Liver (tissue), 3 donors: Measurements from ENCODE around the gene LDLR.

ENCODE experiments used
- EGR1 ChIP-seq, 2 donors: IDR thresholded peaks; 2 replicates each; pipeline ENCODE4 v1.6.1; 2016 to 2018; ENCODE audit warnings: antibody characterized with exemption in 2 of 2, low read depth in 2 of 2
- GABPA ChIP-seq, 2 donors: IDR thresholded peaks in 1 of 2; conservative IDR thresholded peaks in 1 of 2; 2 replicates each; pipeline ENCODE4 v1.6.1; 2016; ENCODE audit warnings: antibody characterized with exemption in 2 of 2, mild to moderate bottlenecking in 1 of 2, moderate library complexity in 1 of 2
- MAX ChIP-seq: IDR thresholded peaks from 2 replicates; pipeline ENCODE4 v1.6.1; 2016; ENCODE audit warnings: antibody characterized with exemption
- TAF1 ChIP-seq: conservative IDR thresholded peaks from 2 replicates; pipeline ENCODE4 v1.6.1; 2016; ENCODE audit warnings: antibody characterized with exemption, mild to moderate bottlenecking
- YY1 ChIP-seq: IDR thresholded peaks from 2 replicates; pipeline ENCODE4 v1.6.1; 2016; ENCODE audit warnings: antibody characterized with exemption, mild to moderate bottlenecking
- TF ChIP-seq, protein P1 (sequence below): fragments of 150-350 bp; IDR thresholded peaks from 2 replicates; pipeline ENCODE4 v1.5.1; 2017; ENCODE audit warnings: improper control_type of control experiment, low read depth, low read length; ENCODE audit not compliant: missing input control
- TF ChIP-seq, protein P2 (sequence below): IDR thresholded peaks from 2 replicates; pipeline ENCODE4 v1.6.1; 2016; ENCODE audit warnings: antibody characterized with exemption, mild to moderate bottlenecking
- donor health status: healthy.
- donor health status: healthy.

- TF ChIP-seq, protein P1, sequence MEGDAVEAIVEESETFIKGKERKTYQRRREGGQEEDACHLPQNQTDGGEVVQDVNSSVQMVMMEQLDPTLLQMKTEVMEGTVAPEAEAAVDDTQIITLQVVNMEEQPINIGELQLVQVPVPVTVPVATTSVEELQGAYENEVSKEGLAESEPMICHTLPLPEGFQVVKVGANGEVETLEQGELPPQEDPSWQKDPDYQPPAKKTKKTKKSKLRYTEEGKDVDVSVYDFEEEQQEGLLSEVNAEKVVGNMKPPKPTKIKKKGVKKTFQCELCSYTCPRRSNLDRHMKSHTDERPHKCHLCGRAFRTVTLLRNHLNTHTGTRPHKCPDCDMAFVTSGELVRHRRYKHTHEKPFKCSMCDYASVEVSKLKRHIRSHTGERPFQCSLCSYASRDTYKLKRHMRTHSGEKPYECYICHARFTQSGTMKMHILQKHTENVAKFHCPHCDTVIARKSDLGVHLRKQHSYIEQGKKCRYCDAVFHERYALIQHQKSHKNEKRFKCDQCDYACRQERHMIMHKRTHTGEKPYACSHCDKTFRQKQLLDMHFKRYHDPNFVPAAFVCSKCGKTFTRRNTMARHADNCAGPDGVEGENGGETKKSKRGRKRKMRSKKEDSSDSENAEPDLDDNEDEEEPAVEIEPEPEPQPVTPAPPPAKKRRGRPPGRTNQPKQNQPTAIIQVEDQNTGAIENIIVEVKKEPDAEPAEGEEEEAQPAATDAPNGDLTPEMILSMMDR = no peak
- TF ChIP-seq MAX = no peak
- no peak for TF ChIP-seq GABPA (IDR thresholded peaks at IDR 0.05 in 1 of 2, conservative IDR thresholded peaks at IDR 0.05 in 1 of 2)
- TF ChIP-seq, protein P2, sequence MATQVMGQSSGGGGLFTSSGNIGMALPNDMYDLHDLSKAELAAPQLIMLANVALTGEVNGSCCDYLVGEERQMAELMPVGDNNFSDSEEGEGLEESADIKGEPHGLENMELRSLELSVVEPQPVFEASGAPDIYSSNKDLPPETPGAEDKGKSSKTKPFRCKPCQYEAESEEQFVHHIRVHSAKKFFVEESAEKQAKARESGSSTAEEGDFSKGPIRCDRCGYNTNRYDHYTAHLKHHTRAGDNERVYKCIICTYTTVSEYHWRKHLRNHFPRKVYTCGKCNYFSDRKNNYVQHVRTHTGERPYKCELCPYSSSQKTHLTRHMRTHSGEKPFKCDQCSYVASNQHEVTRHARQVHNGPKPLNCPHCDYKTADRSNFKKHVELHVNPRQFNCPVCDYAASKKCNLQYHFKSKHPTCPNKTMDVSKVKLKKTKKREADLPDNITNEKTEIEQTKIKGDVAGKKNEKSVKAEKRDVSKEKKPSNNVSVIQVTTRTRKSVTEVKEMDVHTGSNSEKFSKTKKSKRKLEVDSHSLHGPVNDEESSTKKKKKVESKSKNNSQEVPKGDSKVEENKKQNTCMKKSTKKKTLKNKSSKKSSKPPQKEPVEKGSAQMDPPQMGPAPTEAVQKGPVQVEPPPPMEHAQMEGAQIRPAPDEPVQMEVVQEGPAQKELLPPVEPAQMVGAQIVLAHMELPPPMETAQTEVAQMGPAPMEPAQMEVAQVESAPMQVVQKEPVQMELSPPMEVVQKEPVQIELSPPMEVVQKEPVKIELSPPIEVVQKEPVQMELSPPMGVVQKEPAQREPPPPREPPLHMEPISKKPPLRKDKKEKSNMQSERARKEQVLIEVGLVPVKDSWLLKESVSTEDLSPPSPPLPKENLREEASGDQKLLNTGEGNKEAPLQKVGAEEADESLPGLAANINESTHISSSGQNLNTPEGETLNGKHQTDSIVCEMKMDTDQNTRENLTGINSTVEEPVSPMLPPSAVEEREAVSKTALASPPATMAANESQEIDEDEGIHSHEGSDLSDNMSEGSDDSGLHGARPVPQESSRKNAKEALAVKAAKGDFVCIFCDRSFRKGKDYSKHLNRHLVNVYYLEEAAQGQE = no peak
- no peak for TF ChIP-seq EGR1 (IDR thresholded peaks at IDR 0.05; ENCODE audit: low read depth in 2 of 2)
- TF ChIP-seq TAF1 = no peak
- TF ChIP-seq YY1 = no peak
Measured at GRCh38 chr19:11094520-11094894, 5.2 kb downstream of the LDLR start.
